Neural cell (in vitro differentiated cells): ENCODE measurements around the gene PSIP1. TPM values are rescaled to one million over a fixed set of nuclear protein-coding genes. Genes with fewer than 3 reads are reported as not detected.
"Not testable (repeated sequence)": the region's sequence is repeated elsewhere in the genome, so short reads cannot be mapped to it uniquely, and the experiment has no call there.

Experiments
- H2AFZ ChIP-seq: fragments of 200-600, 300-800 bp; sonication (generic), shearing (Covaris generic); 2 replicates; pipeline ENCODE4 v1.6.0; 2014; ENCODE audit warnings: low read depth, mild to moderate bottlenecking, antibody characterized with exemption, low read length, moderate library complexity
- H3F3A ChIP-seq: fragments of 200-600 bp; shearing (Covaris generic); 2 replicates; pipeline ENCODE4 v1.6.1; 2016; ENCODE audit warnings: mild to moderate bottlenecking, moderate library complexity, mixed read lengths, antibody characterized with exemption, low read length; ENCODE audit not compliant: insufficient read depth, poor library complexity, severe bottlenecking
- H3K27ac ChIP-seq: fragments of 200-600, 300-800 bp; sonication (generic), shearing (Covaris generic); 2 replicates; pipeline ENCODE4 v1.5.1; 2014; ENCODE audit warnings: mild to moderate bottlenecking, low read length, moderate library complexity
- H3K27me3 ChIP-seq: fragments of 300-800, 200-600 bp; sonication (generic), shearing (Covaris generic); 2 replicates; pipeline ENCODE4 v1.6.0; 2014; ENCODE audit warnings: mild to moderate bottlenecking, low read depth, low read length, moderate library complexity; ENCODE audit not compliant: insufficient read depth
- H3K36me3 ChIP-seq: fragments of 300-800, 200-600 bp; sonication (generic), shearing (Covaris generic); 2 replicates; pipeline ENCODE4 v1.5.1; 2014; ENCODE audit warnings: mild to moderate bottlenecking, antibody characterized with exemption, low read length, moderate library complexity; ENCODE audit not compliant: insufficient read depth
- H3K4me2 ChIP-seq: fragments of 300-800, 200-600 bp; sonication (generic), shearing (Covaris generic); 2 replicates; pipeline ENCODE4 v1.6.0; 2014; ENCODE audit warnings: mild to moderate bottlenecking, low read length
- H3K4me3 ChIP-seq: fragments of 300-800, 200-600 bp; sonication (generic), shearing (Covaris generic); 2 replicates; pipeline ENCODE4 v1.5.1; 2014; ENCODE audit warnings: mild to moderate bottlenecking, low read length, moderate library complexity
- H3K79me2 ChIP-seq: fragments of 200-600 bp; shearing (Covaris generic); replicated peaks from 2 replicates; pipeline ENCODE4 v1.6.0; 2014; ENCODE audit warnings: mild to moderate bottlenecking, low read length, moderate library complexity; ENCODE audit not compliant: insufficient read depth
- H3K9ac ChIP-seq: fragments of 300-800, 200-600 bp; sonication (generic), shearing (Covaris generic); 2 replicates; pipeline ENCODE4 v1.6.1; 2016; ENCODE audit warnings: mild to moderate bottlenecking, low read length, mixed read lengths
- H3K9me2 ChIP-seq: fragments of 200-600 bp; shearing (Covaris generic); 2 replicates; pipeline ENCODE4 v1.6.1; 2016; ENCODE audit warnings: mild to moderate bottlenecking, low read length, mixed read lengths; ENCODE audit not compliant: insufficient read depth
- H3K9me3 ChIP-seq: fragments of 200-600, 300-800 bp; sonication (generic), shearing (Covaris generic); 2 replicates; pipeline ENCODE4 v1.6.1; 2016; ENCODE audit warnings: mild to moderate bottlenecking, mixed run types, low read length, moderate library complexity, mixed read lengths
- H4K20me1 ChIP-seq: fragments of 200-600 bp; shearing (Covaris generic); 2 replicates; pipeline ENCODE4 v1.6.1; 2016; ENCODE audit warnings: mild to moderate bottlenecking, mixed run types; ENCODE audit not compliant: insufficient read depth
- CTCF ChIP-seq: fragments of 450-650 bp; IDR thresholded peaks from 2 replicates; pipeline ENCODE4 v1.5.1; 2014; ENCODE audit warnings: antibody characterized with exemption, mild to moderate bottlenecking, moderate library complexity; ENCODE audit not compliant: poor library complexity, severe bottlenecking
- EP300 ChIP-seq: fragments of 450-650 bp; conservative IDR thresholded peaks from 2 replicates; pipeline ENCODE4 v1.6.1; 2014; ENCODE audit warnings: antibody characterized with exemption, mild to moderate bottlenecking, moderate library complexity; ENCODE audit not compliant: poor library complexity, severe bottlenecking
- EZH2 ChIP-seq: fragments of 200-600, 300-800 bp; shearing (Covaris generic), sonication (generic); IDR thresholded peaks from 2 replicates; pipeline ENCODE4 v1.6.1; 2014; ENCODE audit warnings: antibody characterized with exemption, low read length, borderline replicate concordance, mild to moderate bottlenecking; ENCODE audit not compliant: insufficient read depth, poor library complexity, severe bottlenecking
- MXI1 ChIP-seq: fragments of 450-650 bp; conservative IDR thresholded peaks from 2 replicates; pipeline ENCODE4 v1.6.1; 2014; ENCODE audit warnings: antibody characterized with exemption, mild to moderate bottlenecking; ENCODE audit not compliant: poor library complexity, severe bottlenecking
- POLR2AphosphoS5 ChIP-seq: IDR thresholded peaks from 2 replicates; pipeline ENCODE4 v1.6.1; 2012
- RAD21 ChIP-seq: fragments of 450-650 bp; conservative IDR thresholded peaks from 2 replicates; pipeline ENCODE4 v1.6.1; 2014; ENCODE audit warnings: antibody characterized with exemption, mild to moderate bottlenecking, moderate library complexity
- REST ChIP-seq: IDR thresholded peaks from 2 replicates; pipeline ENCODE4 v1.6.1; 2012; ENCODE audit warnings: borderline replicate concordance
- SMC3 ChIP-seq: fragments of 450-650 bp; conservative IDR thresholded peaks from 2 replicates; pipeline ENCODE4 v1.6.1; 2014; ENCODE audit warnings: antibody characterized with exemption, mild to moderate bottlenecking, moderate library complexity; ENCODE audit not compliant: poor library complexity
- TAF1 ChIP-seq: IDR thresholded peaks from 2 replicates; pipeline ENCODE4 v1.6.1; 2012; ENCODE audit warnings: low read depth
- polyA plus RNA-seq: library from polyadenylated mRNA; depleted of rRNA; stranded (reverse); fragments of >200 nt; gene quantifications from 2 replicates; pipeline ENCODE4 v1.2.3, GENCODE V29; 2014

Gene PSIP1
- polyA plus RNA-seq, 1 donor from 2014 or later, result 339 TPM

DNA sequence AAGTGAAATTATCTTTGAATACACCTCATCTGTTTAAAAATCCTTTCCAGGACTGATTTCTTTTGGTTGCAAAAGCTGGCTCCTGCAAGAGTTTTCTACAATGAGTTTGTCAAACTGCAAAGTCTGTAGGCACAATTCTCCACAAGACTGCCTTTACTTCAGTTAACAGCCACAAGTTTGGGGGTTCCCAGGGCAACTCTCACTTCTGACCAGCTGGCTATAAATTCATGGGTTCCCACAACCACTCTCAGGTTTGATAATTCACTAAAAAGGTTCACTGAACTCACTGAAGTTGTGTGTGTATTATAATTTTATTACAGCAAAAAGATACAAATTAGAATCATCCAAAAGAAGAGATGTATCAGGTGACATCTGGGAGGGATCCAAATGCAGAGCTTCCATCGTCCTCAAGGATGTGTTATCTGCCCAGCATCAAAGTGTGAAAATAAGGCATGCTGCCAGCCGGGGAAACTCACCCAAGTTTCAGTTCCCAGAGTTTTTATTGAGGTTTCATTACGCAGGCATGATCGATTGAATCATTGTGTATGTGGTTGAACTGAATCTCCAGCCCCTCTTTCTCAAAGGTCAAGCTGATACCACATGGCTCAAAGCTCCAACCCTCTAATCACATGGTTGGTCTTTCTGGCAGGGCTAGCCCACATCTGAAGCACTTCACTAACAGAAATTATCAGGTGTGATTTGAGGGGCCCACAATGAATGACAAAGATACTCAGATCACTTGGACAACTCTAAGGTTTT, 19.0 kb upstream of the PSIP1 start:
- no peaks in the 10 kb centered on the region for H3K27me3 ChIP-seq
- H4K20me1 ChIP-seq, result no peaks in the 10 kb centered on the region
- H3K79me2 ChIP-seq, result no peaks in the 10 kb centered on the region

GRCh38 chr9:15527035-15527434, 16.3 kb upstream of the PSIP1 start:
- H3K4me2 ChIP-seq, H3K27me3 ChIP-seq, H3K9ac ChIP-seq, H3K36me3 ChIP-seq, H3K4me3 ChIP-seq, H3K9me3 ChIP-seq, H3K9me2 ChIP-seq, H4K20me1 ChIP-seq, H3F3A ChIP-seq, H3K79me2 ChIP-seq, H3K27ac ChIP-seq, H2AFZ ChIP-seq: not testable (repeated sequence)

More for the DNA sequence above, 19.0 kb upstream of the PSIP1 start:
- Histone ChIP-seq H3K4me3 (no peak overlapping the region), H3K9me2 (no peaks in the 10 kb centered on the region), H3K27ac (no peak overlapping the region), H3K9ac (no peak overlapping the region), H3K36me3 (no peaks in the 10 kb centered on the region), H3K4me2 (no peak overlapping the region), H3F3A (no peaks in the 10 kb centered on the region), H2AFZ (no peak overlapping the region), H3K9me3 (no peaks in the 10 kb centered on the region)
- TF ChIP-seq EP300, result no peak
- TF ChIP-seq TAF1, result no peak
- no peak for TF ChIP-seq REST
- no peak for TF ChIP-seq POLR2AphosphoS5
- TF ChIP-seq EZH2, result no peak
- no peak for TF ChIP-seq SMC3
- TF ChIP-seq MXI1, result no peak
- no peak for TF ChIP-seq RAD21

DNA sequence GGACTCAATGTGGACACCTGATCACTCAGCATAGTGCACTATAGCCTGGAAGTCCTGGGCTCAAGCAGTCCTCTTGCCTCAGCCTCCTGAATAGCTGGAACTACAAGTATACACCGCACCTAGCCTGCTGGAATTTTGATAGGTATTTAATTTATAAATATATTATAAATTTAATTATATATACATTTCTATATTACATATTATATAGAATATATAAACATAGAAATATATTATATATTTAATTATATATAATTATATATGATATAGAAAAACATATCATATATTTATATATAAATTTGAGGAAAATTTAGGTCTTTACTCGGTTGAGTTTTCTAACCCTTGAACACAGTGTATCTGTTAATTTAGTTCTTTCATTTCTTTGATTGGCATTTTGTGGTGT, 15.2 kb upstream of the PSIP1 start:
- no peaks in the 10 kb centered on the region for H3K9me3 ChIP-seq
- H3F3A ChIP-seq, result no peaks in the 10 kb centered on the region
- no peak overlapping the region for H3K4me2 ChIP-seq
- no peaks in the 10 kb centered on the region for H3K9me2 ChIP-seq
- H2AFZ ChIP-seq, result no peak overlapping the region
- H3K27ac ChIP-seq, result no peak overlapping the region
- no peak overlapping the region for H3K4me3 ChIP-seq
- TF ChIP-seq EP300 (no peak), MXI1 (no peak), REST (no peak), RAD21 (no peak), SMC3 (no peak), POLR2AphosphoS5 (no peak), EZH2 (no peak), TAF1 (no peak), CTCF (no peak)
- H3K27me3 ChIP-seq, result no peaks in the 10 kb centered on the region
- no peaks in the 10 kb centered on the region for H3K36me3 ChIP-seq
- no peaks in the 10 kb centered on the region for H3K79me2 ChIP-seq
- H4K20me1 ChIP-seq, result no peaks in the 10 kb centered on the region
- H3K9ac ChIP-seq, result no peak overlapping the region
